Panc1 (cell line): ENCODE data around the gene GALNT11. TPM values are rescaled to one million over a fixed set of nuclear protein-coding genes. Genes with fewer than 3 reads are reported as not detected.

ENCODE experiments used
- ATAC-seq: fragments of 200-7000 bp; cut with Tn5 transposase; 2 replicates; pipeline ENCODE4 v1.9.1; 2020; ENCODE audit warnings: mild to moderate bottlenecking, moderate library complexity
- BruUV-seq: library from RNA; stranded (reverse); fragments of 400-500 nt; replicated peaks from 2 replicates; lab custom pipeline; 2021; lab: Mats Ljungman, UMichigan
- CTCF ChIA-PET: fragments of 300-600 bp; sonication (Branson Sonifier 250); formaldehyde crosslinking; loops from one replicate; lab custom pipeline; 2022; ENCODE audit warnings: antibody characterized with exemption; lab: Charles Lee
- POLR2A ChIA-PET: fragments of 300-600 bp; sonication (Branson Sonifier 250); formaldehyde crosslinking; loops from one replicate; lab custom pipeline; 2022; ENCODE audit warnings: antibody characterized with exemption; lab: Charles Lee
- DNase-seq: peaks from one replicate; pipeline ENCODE4 v3.0.0-alpha.2; 2010; ENCODE audit warnings: low read depth, low spot score
- H3K27ac ChIP-seq: 2 replicates; pipeline ENCODE4 v1.5.1; 2011; ENCODE audit warnings: mild to moderate bottlenecking, low read length, inconsistent platforms
- H3K27me3 ChIP-seq: fragments of 200-500 bp; sonication (Bioruptor generic); 2 replicates; pipeline ENCODE4 v1.6.0; 2014; ENCODE audit warnings: low read length, inconsistent platforms; ENCODE audit not compliant: control insufficient read depth, insufficient read depth
- H3K36me3 ChIP-seq: fragments of 200-500 bp; sonication (Bioruptor generic); 2 replicates; pipeline ENCODE4 v1.5.1; 2014; ENCODE audit warnings: inconsistent platforms, mild to moderate bottlenecking, low read length, moderate library complexity; ENCODE audit not compliant: control insufficient read depth, insufficient read depth
- H3K4me1 ChIP-seq: 2 replicates; pipeline ENCODE4 v1.5.1; 2011; ENCODE audit warnings: inconsistent platforms, mild to moderate bottlenecking, low read length, moderate library complexity; ENCODE audit not compliant: control insufficient read depth, insufficient read depth
- H3K4me3 ChIP-seq, 2 experiments: 2 replicates each; pipeline ENCODE4 v1.5.1; 2011 to 2012; ENCODE audit warnings: low read depth in 2 of 2, low read length in 2 of 2, mild to moderate bottlenecking in 2 of 2, inconsistent platforms in 1 of 2, moderate library complexity in 1 of 2
- H3K9me3 ChIP-seq: fragments of 200-500 bp; sonication (Bioruptor generic); 2 replicates; pipeline ENCODE4 v1.5.1; 2014; ENCODE audit warnings: low read depth, mild to moderate bottlenecking, inconsistent platforms, low read length, moderate library complexity; ENCODE audit not compliant: control insufficient read depth, insufficient read depth
- POLR2AphosphoS5 ChIP-seq: IDR thresholded peaks from 2 replicates; pipeline ENCODE4 v1.6.1; 2012; ENCODE audit warnings: mild to moderate bottlenecking, low read depth, low read length, moderate library complexity
- SIN3A ChIP-seq: IDR thresholded peaks from 2 replicates; pipeline ENCODE4 v1.6.1; 2012; ENCODE audit warnings: low read depth, mild to moderate bottlenecking, low read length, moderate library complexity, borderline replicate concordance; ENCODE audit not compliant: insufficient read depth
- TCF7L2 ChIP-seq: IDR thresholded peaks from 2 replicates; pipeline ENCODE4 v1.6.1; 2011; ENCODE audit warnings: mild to moderate bottlenecking, low read depth, low read length, inconsistent platforms
- in situ Hi-C: cut with HindIII; loops from 2 replicates; pipeline ENCODE4 v1.10.0; 2016; ENCODE audit warnings: low sequenced_read_pairs, low pct_unique_long_range_greater_than_20kb
- intact Hi-C: fragments of 100-400 bp; cut with micrococcal nuclease; formaldehyde crosslinking; loops from one replicate; pipeline ENCODE4 v1.10.0; 2022; ENCODE audit not compliant: unreplicated experiment
- total RNA-seq: library from RNA; stranded (reverse); gene quantifications from one replicate; pipeline ENCODE4 v1.2.1, GENCODE V29; 2021; ENCODE audit not compliant: unreplicated experiment
- TF ChIP-seq, protein P1 (sequence below), 2 experiments: IDR thresholded peaks; 2 replicates each; pipeline ENCODE4 v1.6.1; 2011 to 2012; ENCODE audit warnings: low read depth in 2 of 2, control low read depth in 1 of 2, low read length in 1 of 2, mild to moderate bottlenecking in 1 of 2, moderate library complexity in 1 of 2; ENCODE audit not compliant: insufficient read depth in 1 of 2
- TF ChIP-seq, protein P2 (sequence below): fragments of 450-650 bp; IDR thresholded peaks from 2 replicates; pipeline ENCODE4 v1.5.1; 2017; ENCODE audit warnings: mild to moderate bottlenecking

The GALNT11 gene
- total RNA-seq, 1 experiment from 2014 or later, result 48.7 TPM

GRCh38 chr7:152149363-152149762 is 123.9 kb downstream of the GALNT11 start:
- Histone ChIP-seq H3K4me3 (no peak overlapping the region), H3K36me3 (peaks cover 21% of the 10 kb centered on the region), H3K4me1 (no peaks in the 10 kb centered on the region), H3K27ac (no peak overlapping the region), H3K27me3 (no peaks in the 10 kb centered on the region), H3K9me3 (no peaks in the 10 kb centered on the region)
- TF ChIP-seq TCF7L2 (no peak), SIN3A (no peak), POLR2AphosphoS5 (no peak)
- TF ChIP-seq, protein P1, sequence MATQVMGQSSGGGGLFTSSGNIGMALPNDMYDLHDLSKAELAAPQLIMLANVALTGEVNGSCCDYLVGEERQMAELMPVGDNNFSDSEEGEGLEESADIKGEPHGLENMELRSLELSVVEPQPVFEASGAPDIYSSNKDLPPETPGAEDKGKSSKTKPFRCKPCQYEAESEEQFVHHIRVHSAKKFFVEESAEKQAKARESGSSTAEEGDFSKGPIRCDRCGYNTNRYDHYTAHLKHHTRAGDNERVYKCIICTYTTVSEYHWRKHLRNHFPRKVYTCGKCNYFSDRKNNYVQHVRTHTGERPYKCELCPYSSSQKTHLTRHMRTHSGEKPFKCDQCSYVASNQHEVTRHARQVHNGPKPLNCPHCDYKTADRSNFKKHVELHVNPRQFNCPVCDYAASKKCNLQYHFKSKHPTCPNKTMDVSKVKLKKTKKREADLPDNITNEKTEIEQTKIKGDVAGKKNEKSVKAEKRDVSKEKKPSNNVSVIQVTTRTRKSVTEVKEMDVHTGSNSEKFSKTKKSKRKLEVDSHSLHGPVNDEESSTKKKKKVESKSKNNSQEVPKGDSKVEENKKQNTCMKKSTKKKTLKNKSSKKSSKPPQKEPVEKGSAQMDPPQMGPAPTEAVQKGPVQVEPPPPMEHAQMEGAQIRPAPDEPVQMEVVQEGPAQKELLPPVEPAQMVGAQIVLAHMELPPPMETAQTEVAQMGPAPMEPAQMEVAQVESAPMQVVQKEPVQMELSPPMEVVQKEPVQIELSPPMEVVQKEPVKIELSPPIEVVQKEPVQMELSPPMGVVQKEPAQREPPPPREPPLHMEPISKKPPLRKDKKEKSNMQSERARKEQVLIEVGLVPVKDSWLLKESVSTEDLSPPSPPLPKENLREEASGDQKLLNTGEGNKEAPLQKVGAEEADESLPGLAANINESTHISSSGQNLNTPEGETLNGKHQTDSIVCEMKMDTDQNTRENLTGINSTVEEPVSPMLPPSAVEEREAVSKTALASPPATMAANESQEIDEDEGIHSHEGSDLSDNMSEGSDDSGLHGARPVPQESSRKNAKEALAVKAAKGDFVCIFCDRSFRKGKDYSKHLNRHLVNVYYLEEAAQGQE (IDR thresholded peaks at IDR 0.05; ENCODE audit: insufficient read depth in 1 of 2, low read depth in 2 of 2, low read length in 1 of 2), result no peak
- TF ChIP-seq, protein P2, sequence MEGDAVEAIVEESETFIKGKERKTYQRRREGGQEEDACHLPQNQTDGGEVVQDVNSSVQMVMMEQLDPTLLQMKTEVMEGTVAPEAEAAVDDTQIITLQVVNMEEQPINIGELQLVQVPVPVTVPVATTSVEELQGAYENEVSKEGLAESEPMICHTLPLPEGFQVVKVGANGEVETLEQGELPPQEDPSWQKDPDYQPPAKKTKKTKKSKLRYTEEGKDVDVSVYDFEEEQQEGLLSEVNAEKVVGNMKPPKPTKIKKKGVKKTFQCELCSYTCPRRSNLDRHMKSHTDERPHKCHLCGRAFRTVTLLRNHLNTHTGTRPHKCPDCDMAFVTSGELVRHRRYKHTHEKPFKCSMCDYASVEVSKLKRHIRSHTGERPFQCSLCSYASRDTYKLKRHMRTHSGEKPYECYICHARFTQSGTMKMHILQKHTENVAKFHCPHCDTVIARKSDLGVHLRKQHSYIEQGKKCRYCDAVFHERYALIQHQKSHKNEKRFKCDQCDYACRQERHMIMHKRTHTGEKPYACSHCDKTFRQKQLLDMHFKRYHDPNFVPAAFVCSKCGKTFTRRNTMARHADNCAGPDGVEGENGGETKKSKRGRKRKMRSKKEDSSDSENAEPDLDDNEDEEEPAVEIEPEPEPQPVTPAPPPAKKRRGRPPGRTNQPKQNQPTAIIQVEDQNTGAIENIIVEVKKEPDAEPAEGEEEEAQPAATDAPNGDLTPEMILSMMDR, result no peak
- DNase-seq (no peak), ATAC-seq (no peak)
- ChIA-PET CTCF (no interaction called here), POLR2A (no interaction called here)
- intact Hi-C loops, result no loop called here
- no TSS peak for BruUV-seq
- in situ Hi-C loops, result no loop called here

GRCh38 chr7:152152267-152152666 is 126.8 kb downstream of the GALNT11 start:
- POLR2A ChIA-PET, result no interaction called here
- no peaks in the 10 kb centered on the region for H3K27me3 ChIP-seq
- BruUV-seq, result no TSS peak
- CTCF ChIA-PET, result no interaction called here
- DNase-seq (no peak), ATAC-seq (peak; percentile 21; the same call in 1 of the 2 replicates)
- TF ChIP-seq, protein P2, result no peak
- TF ChIP-seq POLR2AphosphoS5 (no peak), SIN3A (no peak), TCF7L2 (no peak)
- TF ChIP-seq, protein P1 (IDR thresholded peaks at IDR 0.05; ENCODE audit: insufficient read depth in 1 of 2, low read depth in 2 of 2, low read length in 1 of 2), result no peak
- in situ Hi-C loops, result no loop called here
- no peak overlapping the region for H3K4me3 ChIP-seq
- no peaks in the 10 kb centered on the region for H3K9me3 ChIP-seq
- peaks cover 20% of the 10 kb centered on the region for H3K36me3 ChIP-seq
- intact Hi-C loops, result no loop called here
- H3K27ac ChIP-seq, result no peak overlapping the region
- no peaks in the 10 kb centered on the region for H3K4me1 ChIP-seq
